ENCODE data around the gene KCNH2.

DNA sequence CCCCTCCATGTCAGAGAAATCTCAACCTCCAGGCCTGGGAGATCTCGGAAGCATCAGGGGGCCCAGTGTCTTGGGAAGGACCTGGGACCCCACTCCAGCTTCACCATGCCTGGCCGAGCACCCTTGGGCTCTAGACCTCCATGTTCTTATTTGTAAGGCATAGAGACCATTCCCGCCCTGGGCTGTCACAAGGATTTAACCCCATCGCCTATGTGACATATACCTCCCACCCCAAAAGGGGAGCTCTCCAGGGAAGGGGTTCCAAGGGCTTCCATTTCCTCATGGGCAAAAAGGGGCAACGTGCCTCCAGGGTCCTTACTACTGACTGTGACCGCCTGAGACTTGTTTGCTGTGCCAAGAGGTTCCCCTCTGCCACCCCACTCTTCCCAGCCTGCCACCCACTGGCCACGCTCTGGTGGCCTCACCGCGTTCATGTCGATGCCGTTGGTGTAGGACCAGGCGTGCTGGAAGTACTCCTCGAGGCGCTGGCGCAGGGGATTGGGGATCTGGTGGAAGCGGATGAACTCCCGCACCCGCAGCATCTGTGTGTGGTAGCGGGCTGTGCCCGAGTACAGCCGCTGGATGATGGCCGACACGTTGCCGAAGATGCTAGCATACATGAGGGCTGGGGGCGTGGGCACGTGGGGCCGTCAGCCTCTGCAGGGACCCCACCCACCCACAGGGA lies 27.5 kb downstream of the KCNH2 start:
- TF ChIP-seq, protein P1, sequence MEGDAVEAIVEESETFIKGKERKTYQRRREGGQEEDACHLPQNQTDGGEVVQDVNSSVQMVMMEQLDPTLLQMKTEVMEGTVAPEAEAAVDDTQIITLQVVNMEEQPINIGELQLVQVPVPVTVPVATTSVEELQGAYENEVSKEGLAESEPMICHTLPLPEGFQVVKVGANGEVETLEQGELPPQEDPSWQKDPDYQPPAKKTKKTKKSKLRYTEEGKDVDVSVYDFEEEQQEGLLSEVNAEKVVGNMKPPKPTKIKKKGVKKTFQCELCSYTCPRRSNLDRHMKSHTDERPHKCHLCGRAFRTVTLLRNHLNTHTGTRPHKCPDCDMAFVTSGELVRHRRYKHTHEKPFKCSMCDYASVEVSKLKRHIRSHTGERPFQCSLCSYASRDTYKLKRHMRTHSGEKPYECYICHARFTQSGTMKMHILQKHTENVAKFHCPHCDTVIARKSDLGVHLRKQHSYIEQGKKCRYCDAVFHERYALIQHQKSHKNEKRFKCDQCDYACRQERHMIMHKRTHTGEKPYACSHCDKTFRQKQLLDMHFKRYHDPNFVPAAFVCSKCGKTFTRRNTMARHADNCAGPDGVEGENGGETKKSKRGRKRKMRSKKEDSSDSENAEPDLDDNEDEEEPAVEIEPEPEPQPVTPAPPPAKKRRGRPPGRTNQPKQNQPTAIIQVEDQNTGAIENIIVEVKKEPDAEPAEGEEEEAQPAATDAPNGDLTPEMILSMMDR (conservative IDR thresholded peaks at IDR 0.05; ENCODE audit: low read depth, low read length), result no peak
- TF ChIP-seq EZH2 (IDR thresholded peaks at IDR 0.05; ENCODE audit: borderline replicate concordance, low read depth, low read length, poor library complexity, severe bottlenecking), result no peak
